GM23338 (cell line): ENCODE measurements around the gene LRIT3.

Experiments used
- CREB1 ChIP-seq: fragments of 250-450 bp; sonication (Bioruptor Pico); IDR thresholded peaks from 2 replicates; pipeline ENCODE4 v1.5.0; 2020; ENCODE audit warnings: low read depth, mild to moderate bottlenecking, moderate library complexity
- CTCF ChIP-seq, 2 experiments: fragments of 200-600 bp in 1 of 2; sonication (generic) in 1 of 2; conservative IDR thresholded peaks; 2 replicates each; pipeline versions ENCODE4 v1.5.1 to v1.6.1; 2016 to 2017; ENCODE audit warnings: antibody characterized with exemption in 2 of 2, low read depth in 2 of 2, mild to moderate bottlenecking in 2 of 2, moderate library complexity in 1 of 2
- EZH2 ChIP-seq: fragments of 200-600 bp; sonication (generic); IDR thresholded peaks from one replicate; pipeline ENCODE4 v1.8.0; 2017; ENCODE audit warnings: antibody characterized with exemption, mild to moderate bottlenecking, low read depth; ENCODE audit not compliant: unreplicated experiment
- EZH2phosphoT487 ChIP-seq: fragments of 200-600 bp; sonication (generic); IDR thresholded peaks from one replicate; pipeline ENCODE4 v1.8.1; 2018; ENCODE audit warnings: antibody characterized with exemption; ENCODE audit not compliant: unreplicated experiment
- JUNB ChIP-seq: IDR thresholded peaks from one replicate; pipeline ENCODE4 v1.6.1; 2016; ENCODE audit warnings: antibody characterized with exemption; ENCODE audit not compliant: unreplicated experiment
- POLR2AphosphoS5 ChIP-seq: IDR thresholded peaks from 2 replicates; pipeline ENCODE4 v1.6.1; 2016; ENCODE audit warnings: antibody characterized with exemption, low read depth
- ZNF331 ChIP-seq: fragments of 250-450 bp; sonication (Bioruptor Pico); IDR thresholded peaks from 2 replicates; pipeline ENCODE4 v1.5.0; 2020; ENCODE audit warnings: low read depth, mild to moderate bottlenecking, moderate library complexity
- TF ChIP-seq, protein P1 (sequence below): IDR thresholded peaks from one replicate; pipeline ENCODE4 v1.6.1; 2018; ENCODE audit warnings: antibody characterized with exemption; ENCODE audit not compliant: unreplicated experiment
- TF ChIP-seq, protein P2 (sequence below): IDR thresholded peaks from 2 replicates; pipeline ENCODE4 v1.6.1; 2016; ENCODE audit warnings: antibody characterized with exemption

- TF ChIP-seq, protein P1, sequence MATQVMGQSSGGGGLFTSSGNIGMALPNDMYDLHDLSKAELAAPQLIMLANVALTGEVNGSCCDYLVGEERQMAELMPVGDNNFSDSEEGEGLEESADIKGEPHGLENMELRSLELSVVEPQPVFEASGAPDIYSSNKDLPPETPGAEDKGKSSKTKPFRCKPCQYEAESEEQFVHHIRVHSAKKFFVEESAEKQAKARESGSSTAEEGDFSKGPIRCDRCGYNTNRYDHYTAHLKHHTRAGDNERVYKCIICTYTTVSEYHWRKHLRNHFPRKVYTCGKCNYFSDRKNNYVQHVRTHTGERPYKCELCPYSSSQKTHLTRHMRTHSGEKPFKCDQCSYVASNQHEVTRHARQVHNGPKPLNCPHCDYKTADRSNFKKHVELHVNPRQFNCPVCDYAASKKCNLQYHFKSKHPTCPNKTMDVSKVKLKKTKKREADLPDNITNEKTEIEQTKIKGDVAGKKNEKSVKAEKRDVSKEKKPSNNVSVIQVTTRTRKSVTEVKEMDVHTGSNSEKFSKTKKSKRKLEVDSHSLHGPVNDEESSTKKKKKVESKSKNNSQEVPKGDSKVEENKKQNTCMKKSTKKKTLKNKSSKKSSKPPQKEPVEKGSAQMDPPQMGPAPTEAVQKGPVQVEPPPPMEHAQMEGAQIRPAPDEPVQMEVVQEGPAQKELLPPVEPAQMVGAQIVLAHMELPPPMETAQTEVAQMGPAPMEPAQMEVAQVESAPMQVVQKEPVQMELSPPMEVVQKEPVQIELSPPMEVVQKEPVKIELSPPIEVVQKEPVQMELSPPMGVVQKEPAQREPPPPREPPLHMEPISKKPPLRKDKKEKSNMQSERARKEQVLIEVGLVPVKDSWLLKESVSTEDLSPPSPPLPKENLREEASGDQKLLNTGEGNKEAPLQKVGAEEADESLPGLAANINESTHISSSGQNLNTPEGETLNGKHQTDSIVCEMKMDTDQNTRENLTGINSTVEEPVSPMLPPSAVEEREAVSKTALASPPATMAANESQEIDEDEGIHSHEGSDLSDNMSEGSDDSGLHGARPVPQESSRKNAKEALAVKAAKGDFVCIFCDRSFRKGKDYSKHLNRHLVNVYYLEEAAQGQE, result no peak
- TF ChIP-seq CTCF (conservative IDR thresholded peaks at IDR 0.05; ENCODE audit: low read depth in 2 of 2) (no peak), POLR2AphosphoS5 (no peak), EZH2 (no peak), EZH2phosphoT487 (no peak), JUNB (no peak), ZNF331 (no peak), CREB1 (CRISPR knock-in tag) (no peak)
- TF ChIP-seq, protein P2, sequence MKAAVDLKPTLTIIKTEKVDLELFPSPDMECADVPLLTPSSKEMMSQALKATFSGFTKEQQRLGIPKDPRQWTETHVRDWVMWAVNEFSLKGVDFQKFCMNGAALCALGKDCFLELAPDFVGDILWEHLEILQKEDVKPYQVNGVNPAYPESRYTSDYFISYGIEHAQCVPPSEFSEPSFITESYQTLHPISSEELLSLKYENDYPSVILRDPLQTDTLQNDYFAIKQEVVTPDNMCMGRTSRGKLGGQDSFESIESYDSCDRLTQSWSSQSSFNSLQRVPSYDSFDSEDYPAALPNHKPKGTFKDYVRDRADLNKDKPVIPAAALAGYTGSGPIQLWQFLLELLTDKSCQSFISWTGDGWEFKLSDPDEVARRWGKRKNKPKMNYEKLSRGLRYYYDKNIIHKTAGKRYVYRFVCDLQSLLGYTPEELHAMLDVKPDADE, result no peak
These were observed at the start of gene LRIT3 for GRCh38 chr4:109847896-109848442.
